Epidermal melanocyte (primary cell): ENCODE results near the gene ZNF383.
"Not testable (repeated sequence)": the region's sequence is repeated elsewhere in the genome, so short reads cannot be mapped to it uniquely, and the experiment has no call there.

Source experiments
- DNase-seq: peaks from one replicate; pipeline ENCODE4 v3.0.0; 2011; ENCODE audit warnings: low spot score; ENCODE audit not compliant: insufficient read length

Gene ZNF383

GRCh38 chr19:37217775-37218591 is at the start of gene ZNF383:
Gene ZNF383 (plus strand): TSS chr19:37218214. CDS start chr19:37230454, 12,240 bp downstream.
- DNase-seq: peak; percentile 90

DNA sequence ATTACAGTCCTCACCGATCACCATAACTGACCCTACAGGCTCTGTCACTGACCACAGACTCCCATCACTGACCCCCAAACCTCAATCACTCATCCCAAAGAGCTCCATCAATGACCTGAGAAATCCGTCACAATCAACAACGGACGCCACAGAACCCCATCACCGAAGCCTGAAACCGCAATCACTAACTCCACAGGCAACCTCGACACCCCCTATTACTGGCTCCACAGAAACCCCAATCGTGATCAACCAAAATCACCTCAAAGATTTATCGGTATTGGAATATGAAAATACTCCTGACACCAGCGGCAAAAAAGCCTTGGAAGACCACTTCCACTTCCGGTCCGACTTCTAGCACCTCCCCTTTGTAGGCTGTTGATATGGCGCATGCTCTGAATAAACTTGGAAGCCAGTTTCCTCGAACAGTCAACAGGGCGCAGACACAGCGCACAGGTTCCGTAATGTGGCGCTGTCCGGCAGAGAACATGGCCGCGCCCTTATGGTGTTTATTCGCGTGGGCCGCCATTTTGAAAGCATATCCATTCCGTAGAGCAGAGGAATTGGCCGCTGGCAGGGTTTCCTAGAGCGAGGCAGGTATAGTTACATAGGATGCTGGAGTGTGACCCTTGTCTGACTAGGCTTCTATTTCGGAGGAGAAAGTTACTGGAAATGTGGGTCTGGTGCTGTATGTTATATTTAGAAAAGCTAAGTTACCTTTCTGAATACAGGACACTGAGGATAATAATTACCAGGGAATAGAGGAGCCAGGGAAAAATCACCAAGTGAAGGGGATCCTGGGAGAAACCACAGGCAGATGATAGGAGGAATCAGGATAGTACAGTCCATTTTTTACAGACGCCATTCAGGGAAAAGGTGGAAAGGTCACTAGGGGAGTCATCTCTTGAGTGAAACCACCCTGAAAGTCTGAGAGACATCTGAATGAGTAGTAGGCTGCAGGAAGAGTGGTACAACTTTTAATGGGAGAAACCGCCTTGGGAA is 45.3 kb upstream of the ZNF383 start, which contains the start of gene ZNF585A:
Gene ZNF585A (minus strand): TSS at position 328 of the 999 bp plus-strand sequence. CDS start 2,785 bp downstream, outside the sequence.
- DNase-seq: peak; percentile 69

DNA sequence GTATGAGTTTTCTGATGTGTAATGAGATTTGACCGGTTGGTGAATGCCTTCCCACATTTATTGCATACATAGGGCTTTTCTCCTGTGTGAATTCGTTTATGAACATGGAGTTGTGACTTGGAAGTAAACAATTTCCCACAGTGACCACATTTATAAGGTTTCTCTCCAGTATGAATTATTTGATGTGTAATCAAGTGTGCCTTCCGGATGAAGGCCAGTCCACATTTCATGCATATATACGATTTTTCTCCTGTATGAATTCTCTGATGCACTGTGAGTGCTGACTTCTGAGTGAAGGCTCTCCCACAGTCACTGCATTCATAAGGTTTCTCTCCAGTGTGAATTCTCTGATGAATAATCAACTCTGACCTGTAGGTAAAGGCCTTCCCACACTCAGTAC is 31.9 kb upstream of the ZNF383 start:
- DNase-seq: not testable (repeated sequence)

DNA sequence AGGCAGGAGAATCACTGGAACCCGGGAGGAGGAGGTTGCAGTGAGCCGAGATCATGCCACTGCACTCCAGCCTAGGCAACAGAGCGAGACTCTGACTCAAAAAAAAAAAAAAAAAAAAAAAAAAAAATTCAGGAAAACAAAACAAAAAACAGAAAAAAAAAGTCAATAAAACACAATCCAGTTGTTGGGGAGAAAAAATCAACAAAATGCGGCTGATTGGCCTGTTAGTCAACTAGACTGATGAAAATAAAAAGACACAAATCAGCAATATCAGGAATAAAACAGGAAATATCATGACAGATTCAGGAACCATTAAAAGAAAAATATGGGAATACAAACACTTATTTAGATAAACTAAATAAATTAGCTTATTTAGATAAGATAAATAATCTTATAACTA is 22.8 kb upstream of the ZNF383 start:
- DNase-seq: not testable (repeated sequence)

DNA sequence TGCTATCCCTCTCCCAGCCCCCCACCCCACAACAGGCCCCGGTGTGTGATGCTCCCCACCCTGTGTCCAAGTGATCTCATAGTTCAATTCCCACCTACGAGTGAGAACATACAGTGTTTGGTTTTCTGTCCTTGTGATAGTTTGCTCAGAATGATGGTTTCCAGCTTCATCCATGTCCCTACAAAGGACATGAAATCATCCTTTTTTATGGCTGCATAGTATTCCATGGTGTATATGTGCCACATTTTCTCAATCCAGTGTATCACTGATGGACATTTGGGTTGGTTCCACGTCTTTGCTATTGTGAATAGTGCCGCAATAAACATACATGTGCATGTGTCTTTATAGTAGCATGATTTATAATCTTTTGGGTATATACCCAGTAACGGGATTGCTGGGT is 20.9 kb upstream of the ZNF383 start:
- not testable (repeated sequence) for DNase-seq

GRCh38 chr19:37197768-37198167 is 20.2 kb upstream of the ZNF383 start:
- DNase-seq: no peak

GRCh38 chr19:37217480-37217774 is 587 bp upstream of the ZNF383 start:
- DNase-seq: no peak

- DNase-seq: no peak
Observed at GRCh38 chr19:37218592-37218935, 550 bp downstream of the ZNF383 start.

GRCh38 chr19:37220383-37220782 is 2.4 kb downstream of the ZNF383 start:
- DNase-seq: no peak

DNA sequence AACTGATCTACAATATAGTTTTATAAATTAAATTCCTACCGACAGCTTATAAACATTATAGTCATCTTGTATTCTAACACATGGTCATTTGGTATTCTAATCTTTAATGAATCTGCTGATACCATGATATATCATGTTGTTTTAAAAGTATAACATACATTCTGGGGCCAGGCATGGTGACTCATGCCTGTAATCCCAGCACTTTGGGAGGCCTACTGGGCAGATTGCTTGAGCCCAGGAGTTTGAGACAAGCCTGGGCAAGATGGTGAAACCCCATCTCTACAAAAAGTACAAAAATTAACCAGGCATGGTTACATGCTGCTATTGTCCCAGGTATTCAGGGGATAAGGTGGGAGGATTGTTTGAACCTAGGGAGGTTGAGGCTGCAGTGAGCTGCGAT is 3.1 kb downstream of the ZNF383 start:
- DNase-seq: no peak

GRCh38 chr19:37226248-37226647 is 8.2 kb downstream of the ZNF383 start:
- DNase-seq: no peak

DNA sequence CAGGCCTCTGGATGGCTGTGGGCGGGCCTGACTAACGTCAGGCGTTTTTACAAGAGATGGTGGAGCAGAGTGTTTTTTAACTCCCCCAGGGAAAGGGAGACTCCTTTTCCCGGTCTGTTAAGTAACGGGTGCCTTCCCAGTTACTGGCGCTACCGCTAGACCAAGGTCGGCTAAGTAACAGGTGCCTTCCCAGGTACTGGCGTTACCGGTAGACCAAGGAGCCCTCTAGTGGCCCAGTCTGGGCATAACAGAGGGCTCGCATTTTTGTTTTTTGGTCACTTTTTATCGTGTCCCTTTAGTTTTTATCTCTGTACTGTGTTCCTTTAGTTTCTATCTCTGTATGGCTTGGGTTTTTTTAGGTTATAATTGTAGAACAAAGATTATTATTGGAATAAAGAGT is 10.0 kb downstream of the ZNF383 start:
- no peak for DNase-seq

DNA sequence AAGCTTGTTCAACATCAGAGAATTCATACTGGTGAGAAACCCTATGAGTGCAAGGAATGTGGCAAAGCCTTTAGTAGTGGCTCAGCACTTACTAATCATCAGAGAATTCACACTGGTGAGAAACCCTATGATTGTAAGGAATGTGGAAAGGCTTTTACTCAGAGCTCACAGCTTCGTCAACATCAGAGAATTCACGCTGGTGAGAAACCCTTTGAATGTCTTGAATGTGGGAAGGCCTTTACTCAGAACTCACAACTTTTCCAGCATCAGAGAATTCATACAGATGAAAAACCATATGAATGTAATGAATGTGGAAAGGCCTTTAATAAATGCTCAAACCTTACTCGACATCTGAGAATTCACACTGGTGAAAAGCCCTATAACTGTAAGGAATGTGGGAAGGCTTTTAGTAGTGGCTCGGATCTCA is 25.2 kb downstream of the ZNF383 start:
- no peak for DNase-seq

GRCh38 chr19:37251308-37252229 is 33.6 kb downstream of the ZNF383 start:
- peak; percentile 70 for DNase-seq

- not testable (repeated sequence) for DNase-seq
Observed at GRCh38 chr19:37263028-37263427, 45.0 kb downstream of the ZNF383 start.

DNA sequence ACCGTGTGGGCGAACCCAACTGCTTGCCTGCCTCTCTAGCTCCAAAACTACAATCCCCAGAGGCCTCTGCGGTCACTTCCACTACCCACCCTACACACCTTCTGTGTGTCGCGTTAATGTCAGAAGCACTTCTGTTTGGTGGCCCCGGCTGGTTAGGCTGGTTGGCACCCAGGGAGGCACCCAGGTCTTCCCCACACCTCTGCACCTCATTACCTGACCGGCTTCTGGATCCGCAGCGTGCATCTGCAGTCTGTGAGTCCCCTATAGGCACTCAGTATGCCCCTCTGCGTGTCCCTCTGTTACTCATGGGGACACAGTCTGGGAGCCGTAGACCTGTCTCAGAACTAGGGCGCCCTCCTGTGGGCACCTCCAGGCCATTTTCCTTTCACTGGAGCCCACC is 49.0 kb downstream of the ZNF383 start:
- not testable (repeated sequence) for DNase-seq

DNA sequence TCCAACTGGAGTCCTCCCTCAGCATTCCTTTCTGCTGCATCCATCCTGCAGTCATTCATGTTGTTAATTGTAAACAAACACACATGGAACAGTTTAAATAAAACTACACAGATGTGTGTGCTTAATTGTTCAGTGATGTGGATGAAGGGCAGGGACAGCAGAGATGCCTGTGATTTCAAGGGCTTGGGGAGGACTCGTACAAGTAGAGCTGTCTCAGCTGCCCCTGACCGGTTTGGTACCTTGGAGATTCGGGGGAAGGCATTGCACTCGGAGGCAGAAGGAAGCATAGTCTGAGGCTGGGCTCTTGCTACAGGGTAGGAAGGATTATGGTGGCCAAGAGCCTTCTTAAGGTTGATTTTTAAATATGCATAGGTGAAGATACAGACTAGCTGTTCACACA is 49.7 kb downstream of the ZNF383 start:
- DNase-seq: not testable (repeated sequence)

- not testable (repeated sequence) for DNase-seq
Observed at GRCh38 chr19:37280656-37281055, 62.6 kb downstream of the ZNF383 start.

GRCh38 chr19:37284020-37284419 is 66.0 kb downstream of the ZNF383 start:
- not testable (repeated sequence) for DNase-seq

GRCh38 chr19:37289229-37289628 is 71.2 kb downstream of the ZNF383 start:
- not testable (repeated sequence) for DNase-seq
